Duodenal mucosa (tissue), 2 donors: Measurements from ENCODE around the gene SHROOM2.

Experiments used
- H3K27ac ChIP-seq: one replicate; pipeline ENCODE4 v1.7.0; 2013; ENCODE audit warnings: low read depth, low read length
- H3K27me3 ChIP-seq, 2 donors: one replicate each; pipeline ENCODE4 v1.7.0; 2013; ENCODE audit warnings: low read length in 2 of 2, control low read depth in 1 of 2; ENCODE audit not compliant: insufficient read depth in 2 of 2, control insufficient read depth in 1 of 2
- H3K36me3 ChIP-seq, 2 donors: one replicate each; pipeline ENCODE4 v1.7.0; 2013; ENCODE audit warnings: low read length in 2 of 2, control low read depth in 1 of 2; ENCODE audit not compliant: insufficient read depth in 2 of 2, control insufficient read depth in 1 of 2
- H3K4me1 ChIP-seq, 2 donors: one replicate each; pipeline ENCODE4 v1.7.0; 2013; ENCODE audit warnings: low read length in 2 of 2, control low read depth in 1 of 2; ENCODE audit not compliant: insufficient read depth in 2 of 2, control insufficient read depth in 1 of 2
- H3K4me3 ChIP-seq, 2 donors: one replicate each; pipeline ENCODE4 v1.7.0; 2013; ENCODE audit warnings: low read length in 2 of 2, low read depth in 1 of 2
- H3K9ac ChIP-seq, 2 donors: one replicate each; pipeline ENCODE4 v1.7.0; 2013; ENCODE audit warnings: low read length in 2 of 2, low read depth in 1 of 2
- H3K9me3 ChIP-seq, 2 donors: one replicate each; pipeline ENCODE4 v1.7.0; 2013; ENCODE audit warnings: low read length in 2 of 2, control low read depth in 1 of 2; ENCODE audit not compliant: control insufficient read depth in 1 of 2

SHROOM2 gene

GRCh38 chrX:9785944-9786797 lies at the start of gene SHROOM2:
SHROOM2 (plus strand) TSS chrX:9786429; CDS start chrX:9786546, 117 bp downstream.
- Histone ChIP-seq H3K4me3 (peak within 1 kb of the TSS; percentile 47 to 63), H3K9ac (no peak within 1 kb of the TSS), H3K9me3 (no peaks in the 10 kb centered on the region), H3K27ac (no peak within 1 kb of the TSS), H3K27me3 (no peaks in the 10 kb centered on the region), H3K36me3 (no peaks in the 10 kb centered on the region), H3K4me1 (no peaks in the 10 kb centered on the region)

GRCh38 chrX:9737363-9737762 lies 48.9 kb upstream of the SHROOM2 start:
- Histone ChIP-seq H3K27me3 (no peaks in the 10 kb centered on the region), H3K4me3 (no peak overlapping the region), H3K27ac (no peak overlapping the region), H3K36me3 (no peaks in the 10 kb centered on the region), H3K4me1 (no peaks in the 10 kb centered on the region), H3K9me3 (no peaks in the 10 kb centered on the region), H3K9ac (no peak overlapping the region)

GRCh38 chrX:9738151-9738550 lies 48.1 kb upstream of the SHROOM2 start:
- no peaks in the 10 kb centered on the region for H3K27me3 ChIP-seq
- H3K9ac ChIP-seq: no peak overlapping the region
- no peak overlapping the region for H3K27ac ChIP-seq
- H3K36me3 ChIP-seq: no peaks in the 10 kb centered on the region
- no peak overlapping the region for H3K4me3 ChIP-seq
- no peaks in the 10 kb centered on the region for H3K4me1 ChIP-seq
- no peaks in the 10 kb centered on the region for H3K9me3 ChIP-seq

GRCh38 chrX:9739130-9739529 lies 47.1 kb upstream of the SHROOM2 start:
- H3K36me3 ChIP-seq: no peaks in the 10 kb centered on the region
- no peak overlapping the region for H3K27ac ChIP-seq
- no peaks in the 10 kb centered on the region for H3K4me1 ChIP-seq
- H3K9ac ChIP-seq: no peak overlapping the region
- H3K9me3 ChIP-seq: no peaks in the 10 kb centered on the region
- H3K27me3 ChIP-seq: no peaks in the 10 kb centered on the region
- no peak overlapping the region for H3K4me3 ChIP-seq

- no peaks in the 10 kb centered on the region for H3K9me3 ChIP-seq
- H3K27ac ChIP-seq: no peak overlapping the region
- no peaks in the 10 kb centered on the region for H3K36me3 ChIP-seq
- H3K4me1 ChIP-seq: no peaks in the 10 kb centered on the region
- no peak overlapping the region for H3K9ac ChIP-seq
- H3K4me3 ChIP-seq: no peak overlapping the region
- no peaks in the 10 kb centered on the region for H3K27me3 ChIP-seq
Observed at GRCh38 chrX:9745417-9746115, 40.7 kb upstream of the SHROOM2 start.

- Histone ChIP-seq H3K27ac (no peak overlapping the region), H3K27me3 (no peaks in the 10 kb centered on the region)
Observed at GRCh38 chrX:9746148-9746888, 39.9 kb upstream of the SHROOM2 start.

GRCh38 chrX:9747644-9748043 lies 38.6 kb upstream of the SHROOM2 start:
- Histone ChIP-seq H3K4me3 (no peak overlapping the region), H3K36me3 (no peaks in the 10 kb centered on the region), H3K27me3 (no peaks in the 10 kb centered on the region), H3K9ac (no peak overlapping the region), H3K27ac (no peak overlapping the region), H3K9me3 (no peaks in the 10 kb centered on the region), H3K4me1 (no peaks in the 10 kb centered on the region)

More at GRCh38 chrX:9746148-9746888, 39.9 kb upstream of the SHROOM2 start:
- Histone ChIP-seq H3K4me1 (no peaks in the 10 kb centered on the region), H3K4me3 (no peak overlapping the region), H3K9me3 (no peaks in the 10 kb centered on the region), H3K36me3 (no peaks in the 10 kb centered on the region), H3K9ac (no peak overlapping the region)

GRCh38 chrX:9749146-9749692 lies 37.0 kb upstream of the SHROOM2 start:
- Histone ChIP-seq H3K4me1 (no peaks in the 10 kb centered on the region), H3K27me3 (no peaks in the 10 kb centered on the region), H3K36me3 (no peaks in the 10 kb centered on the region), H3K4me3 (no peak overlapping the region), H3K9ac (no peak overlapping the region), H3K27ac (no peak overlapping the region), H3K9me3 (no peaks in the 10 kb centered on the region)

- no peaks in the 10 kb centered on the region for H3K36me3 ChIP-seq
- no peak overlapping the region for H3K4me3 ChIP-seq
- H3K9me3 ChIP-seq: no peaks in the 10 kb centered on the region
- no peaks in the 10 kb centered on the region for H3K27me3 ChIP-seq
- H3K27ac ChIP-seq: no peak overlapping the region
- H3K9ac ChIP-seq: no peak overlapping the region
- H3K4me1 ChIP-seq: no peaks in the 10 kb centered on the region
Observed at GRCh38 chrX:9757366-9757765, 28.9 kb upstream of the SHROOM2 start.
